Stimulated activated CD8-positive, alpha-beta memory T cell treated with anti-CD3 and anti-CD28 coated beads, Interleukin-7, amount 100 ng/mL, for 4 hours (primary cell): ENCODE results near the gene TMEM154.
A peak's percentile ranks its signal among the peaks of the same experiment; 100 is the strongest.

Source experiments
- DNase-seq, 2 donors: peaks; one replicate each; pipeline ENCODE4 v3.0.0-alpha.2; 2020; ENCODE audit warnings: low read depth in 2 of 2

The TMEM154 gene

DNA sequence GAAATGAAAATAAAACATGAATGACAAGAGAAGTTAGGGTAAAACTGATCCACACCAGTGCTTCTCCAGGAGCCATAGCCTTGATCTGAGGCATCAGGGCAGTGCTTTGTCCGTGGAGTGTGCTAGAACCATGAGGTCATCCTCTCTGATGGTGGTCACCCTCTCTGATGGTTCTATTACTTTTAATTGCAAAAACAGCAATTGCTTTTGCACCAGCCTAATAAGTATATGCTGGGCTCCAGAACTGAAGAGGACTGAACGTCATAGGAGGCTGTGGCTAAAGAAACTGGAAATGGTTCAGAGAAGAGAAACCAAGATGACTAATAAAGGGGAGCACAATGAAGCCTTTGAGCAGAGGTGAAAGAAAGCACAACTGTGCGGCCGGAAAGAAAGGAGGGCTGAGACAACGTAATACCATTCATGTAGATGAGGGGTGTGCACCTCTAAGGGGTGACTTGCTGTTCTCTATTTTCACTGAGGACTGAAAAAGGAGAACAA, 17.0 kb upstream of the TMEM154 start:
- DNase-seq = peak; percentile 24 to 37

DNA sequence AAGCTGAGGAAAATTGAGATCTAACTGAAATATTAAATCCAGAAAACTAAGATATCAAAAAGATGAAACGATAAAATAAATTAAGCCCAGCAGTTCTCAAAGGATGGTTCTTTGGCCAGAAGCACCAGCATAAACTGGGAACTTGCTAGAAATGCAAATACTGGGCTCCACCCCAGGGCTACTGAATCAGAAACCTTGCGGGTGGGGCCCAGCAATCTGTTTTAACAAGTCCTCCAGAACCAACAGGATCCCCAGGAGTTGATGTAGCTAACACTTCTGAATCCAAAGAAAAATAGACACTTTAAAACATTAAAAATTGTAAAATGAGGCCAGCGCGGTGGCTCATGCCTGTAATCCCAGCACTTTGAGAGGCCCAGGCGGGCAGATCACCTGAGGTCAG, 14.1 kb upstream of the TMEM154 start:
- DNase-seq = no peak

DNA sequence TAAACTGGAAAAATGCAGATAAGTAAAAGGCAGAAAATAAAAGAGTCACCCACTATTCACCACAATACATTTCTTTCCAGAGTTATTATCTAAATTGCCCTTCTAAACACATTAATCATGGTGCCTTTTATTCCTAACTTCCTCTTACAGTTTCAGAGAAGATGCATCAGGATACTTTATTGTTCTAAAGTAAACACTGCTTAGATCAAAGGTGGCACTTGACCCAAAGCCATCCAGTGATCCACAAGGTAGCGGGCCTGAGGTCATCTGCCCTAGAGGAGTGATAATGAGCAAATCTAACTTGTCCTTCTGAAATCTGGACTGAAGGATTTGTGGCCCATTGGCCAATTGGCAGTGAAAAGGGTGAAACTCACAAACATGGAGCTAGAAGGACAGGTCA, 12.0 kb upstream of the TMEM154 start:
- DNase-seq = no peak

DNA sequence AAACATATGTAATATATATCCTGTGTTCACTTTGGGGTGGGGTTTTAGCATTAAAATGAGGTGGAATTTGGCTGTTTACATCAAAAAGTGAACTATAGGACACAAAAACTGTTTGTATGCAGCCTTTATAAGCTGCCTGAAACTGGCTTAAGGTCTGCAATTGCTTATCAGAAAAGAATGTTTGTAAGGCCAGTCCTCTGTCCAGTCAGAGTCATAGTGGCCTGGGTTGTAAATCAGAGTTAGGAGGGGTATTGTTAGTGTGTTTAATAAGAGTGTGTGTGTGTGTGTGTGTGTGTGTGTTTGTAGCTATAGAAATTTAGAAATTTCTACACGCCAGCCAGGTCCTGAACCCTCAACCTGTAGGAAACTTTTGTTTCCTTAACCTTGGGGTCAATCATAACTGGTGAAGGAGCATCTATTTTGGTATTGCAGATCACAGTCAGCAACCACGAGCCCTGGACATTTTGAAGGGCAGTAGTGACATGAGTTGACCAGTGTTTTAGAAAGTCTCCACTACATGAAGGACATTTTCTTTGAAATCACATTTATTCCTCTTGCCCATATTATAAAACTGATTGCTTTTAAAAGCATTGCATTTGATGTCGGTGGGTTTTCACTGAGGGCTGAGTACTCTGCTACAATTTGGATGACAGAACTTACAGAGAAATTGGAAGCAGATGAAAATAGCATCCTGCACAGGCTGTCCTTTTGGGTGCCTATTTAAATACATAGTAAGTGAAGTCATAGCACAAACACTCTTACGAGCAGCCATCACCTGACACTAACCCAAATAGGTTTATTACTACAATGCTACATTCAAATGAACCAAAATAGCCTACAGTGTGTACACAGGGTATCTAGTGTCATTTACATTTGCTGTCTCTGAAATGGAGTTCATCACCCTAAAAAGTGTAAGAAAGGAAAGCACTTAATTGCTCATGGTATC, 11.2 kb upstream of the TMEM154 start:
- no peak for DNase-seq

DNA sequence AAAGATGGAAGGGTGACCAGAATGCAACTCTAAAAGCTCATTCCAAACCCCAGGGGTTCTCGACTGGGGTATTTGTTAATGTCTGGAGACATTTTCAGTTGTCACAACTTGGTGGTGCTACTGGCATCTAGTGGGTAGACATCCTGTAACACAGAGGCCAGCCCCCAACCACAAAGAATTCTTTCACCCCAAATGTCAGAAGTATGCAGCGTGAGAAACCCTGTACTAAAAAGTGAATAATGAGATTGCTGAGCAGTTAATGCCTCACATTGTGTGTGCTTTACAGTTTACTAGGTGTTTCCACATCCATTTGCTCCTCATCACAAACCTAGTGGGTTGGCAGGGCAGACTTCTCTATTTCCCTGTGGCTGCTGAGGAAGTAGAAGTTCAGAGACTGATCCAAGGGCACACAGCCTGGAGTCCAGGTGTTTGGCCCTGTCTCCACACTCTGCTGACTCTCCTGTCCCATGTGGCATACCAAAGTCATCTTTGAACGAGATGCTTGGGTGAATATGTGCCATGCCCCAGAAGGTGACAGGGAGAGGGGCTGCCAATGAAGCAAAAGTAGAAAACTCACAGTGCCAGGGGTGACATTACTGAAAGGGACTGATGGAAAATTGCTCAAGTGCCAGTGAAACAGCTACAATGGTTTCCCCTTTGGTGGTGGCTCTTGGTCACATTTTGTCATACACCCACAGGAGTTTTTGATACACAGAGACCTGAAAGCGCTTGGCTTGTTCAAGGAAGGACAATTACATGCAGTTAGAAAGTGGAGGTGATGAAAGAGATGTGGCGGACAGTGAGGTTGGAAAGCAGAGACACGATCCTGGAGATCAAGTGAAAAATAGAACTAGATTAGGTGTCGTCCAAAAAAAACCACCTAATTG, 10.1 kb upstream of the TMEM154 start:
- DNase-seq = no peak

DNA sequence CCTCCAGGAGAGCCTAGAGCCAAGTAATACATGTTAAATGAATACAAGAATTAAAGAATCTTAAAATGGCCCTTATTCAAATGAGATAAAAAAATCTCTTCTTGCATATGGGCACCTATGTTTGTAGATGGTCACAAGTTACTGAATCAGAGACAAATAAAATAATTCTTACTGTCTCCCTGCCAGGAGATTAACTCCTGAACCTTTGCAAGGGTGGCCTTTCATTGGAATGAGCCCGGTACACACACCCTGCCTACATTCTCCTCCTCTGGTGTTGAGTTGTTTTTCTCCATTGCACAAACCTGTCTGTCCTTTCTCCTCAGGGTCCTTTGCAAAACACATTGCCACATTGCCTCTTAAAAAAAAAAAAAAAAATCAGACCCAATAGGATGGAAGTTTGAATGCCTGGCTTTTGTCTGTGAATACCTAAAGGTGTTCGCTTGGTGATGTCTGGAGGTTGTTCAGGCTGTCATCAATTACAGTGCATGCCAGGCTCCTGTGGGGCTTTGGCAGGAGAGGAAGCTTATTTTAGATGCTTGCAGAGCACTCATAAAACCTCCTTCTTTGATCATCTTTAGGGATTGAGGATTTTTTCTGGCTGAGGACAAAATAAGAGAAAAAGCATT, 8.3 kb upstream of the TMEM154 start:
- no peak for DNase-seq

DNA sequence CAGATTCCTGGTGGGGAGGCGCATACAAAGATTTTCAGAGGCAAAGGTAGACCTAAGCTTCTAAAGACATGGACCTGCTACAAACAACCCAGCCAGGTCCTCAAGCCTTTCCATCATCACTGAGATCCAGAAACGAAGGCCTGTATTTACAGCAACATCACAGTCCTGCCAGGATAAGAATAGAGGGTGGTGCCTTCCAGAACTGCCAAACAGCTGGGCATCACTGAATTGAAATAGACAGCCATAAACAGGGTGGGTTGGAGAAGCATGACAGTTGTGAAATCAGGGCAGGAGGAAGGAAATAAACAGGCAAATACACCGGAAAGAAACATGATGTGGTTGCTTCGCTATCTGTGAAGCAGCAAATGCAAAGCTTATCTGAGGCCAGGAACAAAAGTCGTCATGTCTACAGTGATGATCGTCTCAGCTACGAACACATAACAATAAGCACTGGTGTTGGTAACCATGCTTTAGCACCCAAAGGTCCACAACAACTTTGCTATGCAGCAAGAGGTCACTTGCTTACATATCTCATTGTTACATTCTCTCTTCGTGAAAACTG, 6.7 kb upstream of the TMEM154 start:
- DNase-seq = no peak

DNA sequence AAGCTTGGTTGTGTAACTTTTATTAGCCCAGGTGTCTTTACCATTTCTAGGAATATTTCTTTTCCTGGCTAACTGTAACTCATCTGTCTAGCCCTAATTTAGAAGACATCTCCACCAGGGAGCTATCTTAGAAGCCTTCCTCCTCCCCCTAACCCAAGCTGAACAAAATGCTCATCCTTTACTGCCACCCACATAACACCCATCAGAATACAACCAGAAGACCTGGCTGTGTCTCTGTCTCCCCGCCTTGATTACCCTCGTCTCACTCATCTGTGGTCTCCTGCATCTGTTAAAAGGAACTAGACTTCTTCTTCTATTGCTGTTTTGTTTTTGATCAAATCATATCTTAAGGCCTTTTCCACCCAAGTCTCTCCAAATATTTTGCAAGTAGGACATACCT, 4.8 kb upstream of the TMEM154 start:
- no peak for DNase-seq

DNA sequence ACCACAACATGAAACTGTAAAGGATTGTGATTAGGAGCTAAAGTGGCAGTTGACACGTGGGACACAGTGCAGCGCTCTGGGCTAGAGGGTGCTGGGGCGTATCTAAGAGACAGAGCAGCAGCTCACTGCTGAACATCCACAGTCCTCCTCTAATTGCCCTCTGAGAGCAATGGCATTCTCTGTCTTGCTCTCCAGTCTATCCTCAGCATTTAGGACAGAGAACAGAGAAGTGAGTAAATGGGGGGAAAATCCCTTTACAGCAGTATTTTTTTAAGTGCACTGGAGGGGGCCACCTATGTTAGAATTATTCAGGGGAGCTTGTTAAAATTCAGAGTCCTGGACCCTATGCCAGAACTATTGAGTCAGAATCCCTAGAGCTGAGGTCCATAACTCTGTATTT, 4.2 kb upstream of the TMEM154 start:
- no peak for DNase-seq

DNA sequence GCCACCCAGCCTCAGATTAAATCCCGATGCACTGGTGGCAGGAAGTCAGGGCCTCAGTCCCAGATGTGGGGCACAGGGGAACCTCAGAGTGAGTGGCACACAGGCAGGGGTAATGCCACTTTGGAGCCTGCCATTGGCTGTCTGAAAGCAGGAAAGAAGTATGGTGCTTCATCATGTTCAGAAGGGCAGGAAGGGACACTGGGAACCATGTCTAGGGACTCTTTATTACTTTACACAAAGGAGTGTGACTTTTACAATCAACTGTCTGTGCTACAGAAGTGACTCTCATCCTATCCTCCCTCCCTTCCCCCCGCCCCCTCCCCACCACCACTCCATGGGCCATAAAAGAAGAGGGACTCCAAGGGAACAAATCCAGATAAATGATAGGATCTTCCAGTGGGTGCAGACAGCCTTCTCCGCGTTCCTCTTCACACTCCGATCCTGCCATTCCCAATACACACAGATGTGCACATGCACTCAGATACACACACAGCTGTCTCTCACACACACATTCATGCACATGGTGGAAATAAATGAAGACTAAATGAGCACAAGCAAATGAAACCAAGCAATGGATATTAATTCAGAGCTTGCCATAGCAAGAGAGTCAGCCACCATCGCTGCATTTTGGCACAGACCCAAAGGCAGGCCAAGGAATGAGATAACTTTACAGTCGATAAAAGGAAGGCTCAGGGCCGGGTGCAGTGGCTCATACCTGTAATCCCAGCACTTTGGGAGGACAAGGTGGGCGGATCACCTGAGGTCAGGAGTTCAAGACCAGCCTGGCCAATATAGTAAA, 2.5 kb upstream of the TMEM154 start:
- DNase-seq = no peak

DNA sequence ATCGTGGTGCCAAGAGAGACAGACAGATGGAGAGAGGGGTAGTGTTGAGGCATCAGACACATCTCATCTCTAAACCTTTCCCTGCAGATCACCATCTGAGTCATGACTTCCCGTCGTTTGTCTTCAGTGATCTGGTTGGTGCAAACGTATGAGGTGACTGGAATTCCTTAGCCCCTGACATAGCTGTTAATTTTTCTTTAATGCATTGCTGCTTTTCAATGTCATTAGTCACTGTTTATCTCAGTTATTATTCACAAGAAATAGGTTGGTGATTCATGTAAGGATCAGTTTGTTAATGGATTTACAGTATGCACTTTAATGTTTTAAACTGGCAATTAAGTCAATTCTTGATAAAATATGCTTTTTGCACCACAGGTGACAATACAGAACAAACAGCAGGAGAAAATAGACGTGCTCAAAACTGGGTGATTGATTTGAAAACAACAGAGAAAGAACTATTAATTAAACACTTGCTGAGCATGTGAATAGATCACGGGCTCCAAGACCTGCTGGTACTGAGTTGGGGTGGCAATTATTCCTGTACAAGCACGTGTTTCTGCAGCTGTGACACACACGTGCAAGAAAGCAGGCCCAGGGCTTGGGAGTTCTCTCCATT, 1.3 kb upstream of the TMEM154 start:
- no peak for DNase-seq

DNA sequence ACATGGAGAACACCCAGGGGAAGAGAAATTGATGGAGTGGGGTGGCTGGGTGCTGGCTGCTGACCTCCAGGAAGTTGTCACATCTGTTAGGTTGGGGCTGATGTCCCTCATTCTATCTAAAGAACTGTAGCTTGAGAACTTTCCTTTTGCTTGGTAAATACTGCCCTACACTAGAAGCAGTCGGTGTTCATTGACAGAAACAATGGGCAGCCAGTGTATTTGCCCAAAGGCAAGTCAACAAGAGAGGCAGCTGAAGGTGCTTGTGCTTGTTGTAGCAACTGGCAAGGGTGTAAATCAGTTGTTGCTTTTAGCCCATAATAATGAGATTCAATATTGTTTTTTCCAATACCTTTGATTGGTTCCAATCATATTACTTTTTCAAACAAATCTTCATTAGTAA, 956 bp downstream of the TMEM154 start:
- no peak for DNase-seq

DNA sequence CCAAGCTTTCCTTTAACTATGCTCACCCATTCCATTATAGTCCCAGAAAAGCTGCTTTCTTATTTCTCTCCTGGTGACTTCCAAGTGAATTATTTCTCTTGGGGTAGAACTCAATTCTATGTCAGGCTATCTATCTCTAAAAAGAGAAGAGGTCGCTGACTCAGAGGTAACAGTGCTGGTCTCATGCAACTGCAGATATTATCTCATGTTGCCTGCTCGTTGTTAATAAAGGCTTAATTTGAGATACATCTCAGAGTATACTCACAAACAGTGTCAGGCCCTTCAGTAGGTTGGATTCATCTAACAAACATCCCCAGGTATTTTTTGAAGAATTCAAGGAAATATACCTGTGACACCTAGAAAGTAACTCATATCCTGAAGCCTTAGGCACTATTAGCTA, 2.7 kb downstream of the TMEM154 start:
- no peak for DNase-seq

DNA sequence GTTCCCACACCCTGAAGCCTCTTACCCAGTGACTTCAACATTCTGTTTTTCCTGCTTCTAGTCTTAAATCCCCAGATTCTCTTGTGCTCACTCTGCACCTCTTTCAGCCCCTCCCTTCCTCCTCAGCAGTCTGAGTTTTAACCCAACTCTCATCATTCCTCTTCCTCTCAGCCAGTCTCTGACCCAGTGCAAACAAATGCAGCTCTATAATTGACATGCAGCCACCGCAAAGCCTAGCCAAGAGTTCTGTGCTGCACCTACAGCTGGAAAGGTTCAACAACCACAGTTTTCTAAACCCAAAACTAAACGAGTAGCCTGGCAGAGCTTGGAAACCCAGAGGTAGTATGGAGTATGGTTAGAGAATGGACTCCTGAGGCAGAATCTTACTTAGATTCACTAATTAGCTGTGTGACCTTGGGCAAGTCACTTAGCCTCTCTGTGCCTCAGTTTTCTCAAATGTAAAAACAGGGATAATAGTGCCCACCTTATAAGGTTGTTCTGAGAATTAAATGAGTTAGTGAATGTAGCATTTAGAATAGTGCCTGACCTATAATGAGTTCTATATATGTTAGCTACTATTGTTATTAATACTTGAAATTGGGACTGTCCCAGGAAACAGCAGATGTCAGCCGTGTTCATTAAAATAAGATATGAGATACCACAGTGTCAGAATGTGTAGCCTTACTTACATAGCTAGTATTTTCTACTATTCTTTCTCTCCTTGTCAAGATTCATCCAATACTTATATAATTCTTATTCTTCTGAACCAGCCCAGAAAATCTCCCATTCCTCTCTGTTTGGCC, 3.5 kb downstream of the TMEM154 start:
- DNase-seq = no peak

DNA sequence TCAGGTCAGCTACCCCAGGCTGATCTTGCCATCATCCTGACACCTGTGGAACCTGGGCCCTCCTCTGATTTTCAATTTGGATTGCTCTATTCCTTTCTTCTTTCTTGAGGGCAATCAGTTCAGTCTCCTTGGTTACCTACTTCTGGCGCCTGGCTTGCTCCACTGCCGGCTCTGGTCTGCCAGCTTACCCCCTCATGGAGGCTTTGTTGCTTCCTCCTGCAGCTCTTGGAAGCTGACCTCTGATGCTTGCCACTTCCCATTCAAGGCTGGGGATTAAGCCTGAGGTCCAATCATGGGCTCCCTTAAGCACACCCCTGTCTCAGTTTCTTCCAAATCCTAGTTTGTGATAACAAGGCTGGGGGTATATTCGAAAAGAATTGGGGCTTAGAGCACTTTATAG, 5.4 kb downstream of the TMEM154 start:
- DNase-seq = no peak

DNA sequence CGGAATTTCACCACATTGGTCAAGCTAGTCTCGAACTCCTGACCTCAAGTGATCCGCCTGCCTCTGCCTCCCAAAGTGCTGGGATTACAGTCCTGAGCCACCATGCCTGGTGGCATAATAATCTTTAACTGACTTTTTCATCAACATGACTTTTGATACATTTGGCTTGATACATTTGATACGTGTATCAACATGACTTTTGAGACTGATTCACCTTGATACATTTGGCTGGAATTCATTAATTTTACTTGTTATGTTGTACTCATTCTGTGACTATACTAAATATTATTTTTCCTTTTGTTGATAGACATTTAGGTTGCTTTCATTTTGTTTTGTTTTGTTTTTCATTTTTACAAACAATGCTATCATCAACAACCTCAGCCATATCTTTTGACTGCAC, 6.3 kb downstream of the TMEM154 start:
- no peak for DNase-seq

DNA sequence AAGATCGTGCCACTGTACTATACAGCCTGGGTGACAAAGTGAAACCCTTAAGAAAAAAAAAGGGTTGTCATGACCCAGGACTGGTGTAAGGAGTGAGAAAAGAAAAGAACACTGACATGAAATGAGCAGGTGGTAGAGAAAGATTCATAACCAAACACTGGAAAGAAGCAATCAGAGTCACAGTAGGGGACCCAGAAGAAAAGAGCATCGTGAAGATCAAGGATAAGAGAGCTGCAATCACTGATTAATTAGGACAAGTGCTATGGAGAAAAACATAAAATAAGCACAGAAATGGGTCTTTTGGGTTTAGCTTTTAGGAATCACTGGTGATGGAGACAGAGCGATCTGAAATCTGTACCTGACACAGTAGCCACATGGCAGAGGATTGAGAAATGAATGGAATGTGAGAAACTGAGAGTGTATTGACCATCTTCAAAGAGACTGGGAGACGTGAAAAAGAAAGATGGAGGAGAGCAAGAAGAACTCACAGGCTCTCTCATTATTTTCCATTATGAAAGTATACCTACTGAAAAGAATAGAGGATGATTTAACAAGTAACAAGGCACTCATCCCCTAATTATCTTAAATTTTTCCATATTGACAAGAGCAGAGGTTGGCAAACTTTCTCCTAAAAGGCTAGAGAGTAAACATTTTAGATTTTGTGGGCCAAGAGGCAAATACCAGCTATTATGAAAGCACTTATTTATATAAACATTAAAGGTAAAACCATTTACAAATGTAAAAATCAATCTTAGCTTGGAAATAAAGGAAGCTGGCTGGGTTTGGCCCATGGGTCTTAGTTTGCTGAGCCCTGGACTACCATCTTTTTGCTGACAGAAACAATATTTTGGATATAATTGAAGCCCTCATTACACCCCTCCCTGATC, 7.3 kb downstream of the TMEM154 start:
- DNase-seq = no peak

DNA sequence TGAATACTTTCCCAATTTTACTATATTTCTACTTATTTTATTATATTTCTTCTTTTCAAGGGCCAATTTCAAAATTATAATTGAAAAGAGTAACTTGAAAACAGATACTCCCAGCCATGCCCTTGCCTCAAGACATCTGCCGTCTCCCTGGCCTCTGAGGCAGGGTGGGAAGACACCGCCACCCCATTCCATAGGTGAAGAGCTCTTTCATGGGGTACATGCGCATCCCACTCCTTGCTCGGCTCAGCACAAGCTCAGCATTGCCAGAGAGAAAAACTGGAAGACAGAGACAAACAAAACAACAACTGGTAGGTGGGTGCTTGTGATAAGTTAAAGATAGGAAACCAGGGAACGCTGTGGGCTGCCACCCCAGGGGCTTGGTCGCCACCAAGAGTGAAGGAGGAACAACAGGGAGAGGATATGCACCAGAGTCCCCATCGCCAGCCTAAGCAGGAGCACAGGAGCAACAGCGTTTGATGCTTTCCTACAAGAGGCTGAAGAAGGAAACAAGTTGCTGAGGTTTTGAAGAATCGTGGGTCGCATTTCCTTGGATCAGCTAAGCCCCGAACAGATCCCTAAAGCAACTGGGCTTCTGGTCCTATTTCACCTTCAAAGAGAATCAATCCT, 11.3 kb downstream of the TMEM154 start:
- no peak for DNase-seq
